OCI-LY7 (cell line): ENCODE results near the gene SYS1. TPM values are rescaled to one million over a fixed set of nuclear protein-coding genes. Genes with fewer than 3 reads are reported as not detected.

Experiments used
- BruUV-seq: library from RNA; stranded (reverse); fragments of 400-500 nt; replicated peaks from 2 replicates; lab custom pipeline; 2021; lab: Mats Ljungman, UMichigan
- CTCF ChIA-PET: fragments of 300-600 bp; sonication (Branson Sonifier 250); formaldehyde crosslinking; loops from one replicate; lab custom pipeline; 2022; ENCODE audit warnings: antibody characterized with exemption; ENCODE audit not compliant: unreplicated experiment; lab: Charles Lee
- POLR2A ChIA-PET: fragments of 300-600 bp; sonication (Branson Sonifier 250); formaldehyde crosslinking; loops from one replicate; lab custom pipeline; 2022; ENCODE audit warnings: antibody characterized with exemption; lab: Charles Lee
- DNase-seq: peaks from one replicate; pipeline ENCODE4 v3.0.0-alpha.2; 2015; ENCODE audit warnings: low spot score
- H2AFZ ChIP-seq: fragments of 200-600 bp; sonication (generic), shearing (Covaris generic); 2 replicates; pipeline ENCODE4 v1.6.1; 2014; ENCODE audit warnings: mild to moderate bottlenecking, antibody characterized with exemption, low read length, moderate library complexity
- H3K27ac ChIP-seq: fragments of 200-600 bp; sonication (generic); 2 replicates; pipeline ENCODE4 v1.5.1; 2014; ENCODE audit warnings: mixed run types, low read depth, mild to moderate bottlenecking, moderate library complexity, low read length, inconsistent platforms; ENCODE audit not compliant: poor library complexity, severe bottlenecking
- H3K36me3 ChIP-seq: fragments of 200-600 bp; sonication (generic); 2 replicates; pipeline ENCODE4 v1.6.1; 2014; ENCODE audit warnings: mild to moderate bottlenecking, antibody characterized with exemption, low read length, moderate library complexity, mixed read lengths; ENCODE audit not compliant: insufficient read depth
- H3K4me1 ChIP-seq: fragments of 200-600 bp; sonication (generic); 2 replicates; pipeline ENCODE4 v1.5.1; 2014; ENCODE audit warnings: mild to moderate bottlenecking, low read length; ENCODE audit not compliant: insufficient read depth, poor library complexity, severe bottlenecking
- H3K4me2 ChIP-seq: fragments of 200-600 bp; sonication (generic); 2 replicates; pipeline ENCODE4 v1.6.1; 2014; ENCODE audit warnings: mild to moderate bottlenecking, low read length
- H3K4me3 ChIP-seq: fragments of 200-600 bp; sonication (generic); 2 replicates; pipeline ENCODE4 v1.5.1; 2014; ENCODE audit warnings: mild to moderate bottlenecking, low read depth, low read length; ENCODE audit not compliant: poor library complexity, severe bottlenecking
- H3K79me2 ChIP-seq: fragments of 200-600 bp; sonication (generic); 2 replicates; pipeline ENCODE4 v1.6.1; 2016; ENCODE audit warnings: low read depth, mild to moderate bottlenecking, low read length, moderate library complexity, mixed read lengths; ENCODE audit not compliant: insufficient read depth
- H3K9me2 ChIP-seq: fragments of 200-600 bp; sonication (generic); 2 replicates; pipeline ENCODE4 v1.6.1; 2016; ENCODE audit warnings: mild to moderate bottlenecking, low read length, mixed read lengths; ENCODE audit not compliant: insufficient read depth
- H3K9me3 ChIP-seq: fragments of 200-600 bp; sonication (generic); 2 replicates; pipeline ENCODE4 v1.6.1; 2014; ENCODE audit warnings: mild to moderate bottlenecking, mixed run types, low read length, mixed read lengths
- H4K20me1 ChIP-seq: fragments of 200-600 bp; sonication (generic); 2 replicates; pipeline ENCODE4 v1.6.1; 2014; ENCODE audit warnings: mild to moderate bottlenecking, antibody characterized with exemption, low read length, moderate library complexity, mixed read lengths; ENCODE audit not compliant: insufficient read depth
- CTCF ChIP-seq: fragments of 200-600 bp; sonication (generic); conservative IDR thresholded peaks from 2 replicates; pipeline ENCODE4 v1.5.1; 2014; ENCODE audit warnings: mild to moderate bottlenecking, antibody characterized with exemption, low read length, moderate library complexity, mixed read lengths
- EZH2phosphoT487 ChIP-seq: fragments of 200-600 bp; sonication (generic); IDR thresholded peaks from 2 replicates; pipeline ENCODE4 v1.6.1; 2018; ENCODE audit warnings: low read depth, borderline replicate concordance, mild to moderate bottlenecking, mixed run types, antibody characterized with exemption, low read length, moderate library complexity, mixed read lengths
- intact Hi-C: fragments of 100-400 bp; cut with micrococcal nuclease; formaldehyde crosslinking; loops from one replicate; pipeline ENCODE4 v1.10.0; 2022; ENCODE audit not compliant: unreplicated experiment
- total RNA-seq, 2 experiments: library from RNA; depleted of rRNA in 1 of 2; stranded (reverse); fragments of >200 nt in 1 of 2; shearing (Covaris generic) in 1 of 2; gene quantifications; 2 replicates each; pipeline ENCODE4 v1.2.3, GENCODE V29; 2014 to 2022

The SYS1 gene
- total RNA-seq, 2 experiments from 2014 or later = 9.6 to 37.6 TPM

- Histone ChIP-seq H3K36me3 (peaks cover 35% of the 10 kb centered on the region), H3K9me2 (no peaks in the 10 kb centered on the region), H3K79me2 (peaks cover 8% of the 10 kb centered on the region; the same call in 1 of the 2 replicates), H3K27ac (no peak overlapping the region), H3K4me2 (no peak overlapping the region), H2AFZ (no peak overlapping the region), H3K4me3 (no peak overlapping the region), H3K4me1 (peaks cover 71% of the 10 kb centered on the region), H4K20me1 (peaks cover 9% of the 10 kb centered on the region; the same call in 1 of the 2 replicates), H3K9me3 (no peaks in the 10 kb centered on the region)
- ChIA-PET POLR2A (interaction anchor here (0.6 to 0.8 kb wide), 2 partner anchors 31 to 49 kb away, joined by 3 to 4 read pairs; no protein-coding TSS in a partner anchor), CTCF (no interaction called here)
- no peak for DNase-seq
- no TSS peak for BruUV-seq
- intact Hi-C loops = loop anchor here (5.0 kb wide), 1 partner anchor 606 kb away; the partner anchor contains the start of gene ZNF335
- TF ChIP-seq EZH2phosphoT487 = no peak
- no peak for TF ChIP-seq CTCF
Measured at GRCh38 chr20:45366192-45366591, 3.2 kb downstream of the SYS1 start.

GRCh38 chr20:45366631-45367030 lies 3.7 kb downstream of the SYS1 start:
- TF ChIP-seq CTCF (no peak), EZH2phosphoT487 (no peak)
- CTCF ChIA-PET = no interaction called here
- Histone ChIP-seq H4K20me1 (peaks cover 9% of the 10 kb centered on the region; the same call in 1 of the 2 replicates), H3K4me1 (peaks cover 71% of the 10 kb centered on the region), H3K4me3 (no peak overlapping the region), H3K9me3 (no peaks in the 10 kb centered on the region), H2AFZ (no peak overlapping the region), H3K27ac (no peak overlapping the region), H3K79me2 (peaks cover 8% of the 10 kb centered on the region; the same call in 1 of the 2 replicates), H3K4me2 (peak overlapping the region; percentile 87), H3K9me2 (no peaks in the 10 kb centered on the region), H3K36me3 (peaks cover 35% of the 10 kb centered on the region)
- intact Hi-C loops = loop anchor here (5.0 kb wide), 1 partner anchor 606 kb away; the partner anchor contains the start of gene ZNF335
- no TSS peak for BruUV-seq
- POLR2A ChIA-PET = interaction anchor here (0.6 to 0.8 kb wide), 2 partner anchors 31 to 49 kb away, joined by 3 to 4 read pairs; no protein-coding TSS in a partner anchor
- no peak for DNase-seq

- H2AFZ ChIP-seq = no peak overlapping the region
- H3K27ac ChIP-seq = peak overlapping the region; percentile 83
- H3K4me3 ChIP-seq = peak overlapping the region; percentile 48
- ChIA-PET CTCF (no interaction called here), POLR2A (interaction anchor here (0.7 kb wide), 1 partner anchor 37 kb away, joined by 3 read pairs; no protein-coding TSS in a partner anchor)
- TF ChIP-seq CTCF (no peak), EZH2phosphoT487 (no peak)
- BruUV-seq = no TSS peak
- no peaks in the 10 kb centered on the region for H3K9me3 ChIP-seq
- intact Hi-C loops = loop anchor here (5.0 kb wide), 1 partner anchor 605 kb away; the partner anchor contains the start of gene ZNF335
- H4K20me1 ChIP-seq = peaks cover 9% of the 10 kb centered on the region; the same call in 1 of the 2 replicates
- H3K4me1 ChIP-seq = peaks cover 71% of the 10 kb centered on the region
- DNase-seq = no peak
- H3K4me2 ChIP-seq = peak overlapping the region; percentile 87
- H3K36me3 ChIP-seq = peaks cover 35% of the 10 kb centered on the region
- H3K79me2 ChIP-seq = peaks cover 8% of the 10 kb centered on the region; the same call in 1 of the 2 replicates
- no peaks in the 10 kb centered on the region for H3K9me2 ChIP-seq
Measured at GRCh38 chr20:45367126-45367525, 4.2 kb downstream of the SYS1 start.
